Loucy (cell line): ENCODE data around the gene CYCS.

Experiments
- EZH2phosphoT487 ChIP-seq: fragments of 200-600 bp; IDR thresholded peaks from 2 replicates; pipeline ENCODE4 v1.6.1; 2018; ENCODE audit warnings: antibody characterized with exemption, mild to moderate bottlenecking, moderate library complexity, borderline replicate concordance
- TF ChIP-seq, protein P1 (sequence below): fragments of 200-600 bp; sonication (generic); conservative IDR thresholded peaks from 2 replicates; pipeline ENCODE4 v1.5.1; 2014; ENCODE audit warnings: mild to moderate bottlenecking, antibody characterized with exemption, low read length

DNA sequence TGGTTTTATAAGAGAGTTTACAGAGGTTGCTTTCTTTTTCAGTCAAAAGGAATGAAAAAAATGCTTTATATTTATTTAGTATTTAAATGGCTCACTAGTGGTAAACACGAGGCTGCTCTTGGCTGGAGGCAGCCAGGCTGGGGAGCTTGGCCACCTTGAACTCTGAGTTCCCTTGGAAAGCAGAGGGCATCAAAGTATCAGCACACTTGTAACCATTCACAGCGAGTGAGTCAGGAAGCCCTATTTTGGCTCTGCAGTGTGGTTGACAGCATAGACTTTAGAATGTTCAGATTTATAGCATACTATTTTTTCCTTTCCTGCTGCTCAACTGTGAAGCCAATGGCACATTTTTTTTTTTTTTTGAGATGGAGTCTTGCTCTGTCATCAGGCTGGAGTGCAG, 51.6 kb downstream of the CYCS start:
- TF ChIP-seq, protein P1, sequence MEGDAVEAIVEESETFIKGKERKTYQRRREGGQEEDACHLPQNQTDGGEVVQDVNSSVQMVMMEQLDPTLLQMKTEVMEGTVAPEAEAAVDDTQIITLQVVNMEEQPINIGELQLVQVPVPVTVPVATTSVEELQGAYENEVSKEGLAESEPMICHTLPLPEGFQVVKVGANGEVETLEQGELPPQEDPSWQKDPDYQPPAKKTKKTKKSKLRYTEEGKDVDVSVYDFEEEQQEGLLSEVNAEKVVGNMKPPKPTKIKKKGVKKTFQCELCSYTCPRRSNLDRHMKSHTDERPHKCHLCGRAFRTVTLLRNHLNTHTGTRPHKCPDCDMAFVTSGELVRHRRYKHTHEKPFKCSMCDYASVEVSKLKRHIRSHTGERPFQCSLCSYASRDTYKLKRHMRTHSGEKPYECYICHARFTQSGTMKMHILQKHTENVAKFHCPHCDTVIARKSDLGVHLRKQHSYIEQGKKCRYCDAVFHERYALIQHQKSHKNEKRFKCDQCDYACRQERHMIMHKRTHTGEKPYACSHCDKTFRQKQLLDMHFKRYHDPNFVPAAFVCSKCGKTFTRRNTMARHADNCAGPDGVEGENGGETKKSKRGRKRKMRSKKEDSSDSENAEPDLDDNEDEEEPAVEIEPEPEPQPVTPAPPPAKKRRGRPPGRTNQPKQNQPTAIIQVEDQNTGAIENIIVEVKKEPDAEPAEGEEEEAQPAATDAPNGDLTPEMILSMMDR: no peak
- TF ChIP-seq EZH2phosphoT487: no peak
